HG02623 (cell line): ENCODE results near the gene KRT14.
"Not testable (repeated sequence)": the region's sequence is repeated elsewhere in the genome, so short reads cannot be mapped to it uniquely, and the experiment has no call there.

Experiments used
- ATAC-seq: cut with Tn5 transposase; IDR thresholded peaks from one replicate; pipeline ENCODE4 v1.9.1; 2021; ENCODE audit warnings: moderate library complexity; ENCODE audit not compliant: unreplicated experiment

Gene KRT14

DNA sequence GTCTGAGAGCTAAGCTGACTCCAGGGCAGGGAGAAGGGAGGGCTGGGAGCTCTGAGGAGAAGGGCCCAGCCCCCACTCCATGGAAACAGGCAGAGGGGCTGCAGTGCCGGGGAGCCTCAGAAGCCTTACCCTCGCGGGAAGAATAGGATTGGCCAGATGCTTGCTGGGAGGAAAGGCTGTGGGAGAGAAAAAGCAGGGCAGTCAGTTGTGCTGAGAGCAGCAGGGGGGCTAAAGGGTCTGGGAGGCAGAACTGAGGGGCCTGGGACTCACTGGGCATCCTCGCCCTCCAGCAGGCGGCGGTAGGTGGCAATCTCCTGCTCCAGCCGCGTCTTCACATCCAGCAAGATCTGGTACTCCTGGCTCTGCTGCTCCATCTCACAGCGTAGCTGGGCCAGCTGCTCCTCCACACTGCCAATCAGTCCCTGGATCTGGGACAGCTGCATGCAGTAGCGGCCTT is 23.4 kb upstream of the KRT14 start:
- ATAC-seq = not testable (repeated sequence)

DNA sequence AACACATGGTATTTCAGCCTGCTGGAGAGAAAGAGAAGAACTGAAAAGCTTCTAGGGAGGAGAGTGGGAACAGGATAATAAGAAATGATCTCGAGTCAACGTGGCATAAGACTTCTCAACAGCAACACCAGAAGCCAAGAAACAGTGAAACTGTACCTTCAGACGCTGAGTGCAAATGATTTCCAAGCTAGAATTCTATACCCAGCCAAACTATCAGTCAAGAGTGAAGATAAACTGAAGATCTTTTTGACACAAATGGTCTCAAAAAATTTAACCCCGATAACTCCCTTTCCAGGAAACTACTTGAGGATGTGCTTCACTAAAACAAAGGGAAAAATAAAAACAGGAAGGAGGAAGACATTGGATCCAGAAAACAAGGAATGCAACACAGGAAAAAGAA is 20.2 kb upstream of the KRT14 start:
- ATAC-seq = not testable (repeated sequence)

DNA sequence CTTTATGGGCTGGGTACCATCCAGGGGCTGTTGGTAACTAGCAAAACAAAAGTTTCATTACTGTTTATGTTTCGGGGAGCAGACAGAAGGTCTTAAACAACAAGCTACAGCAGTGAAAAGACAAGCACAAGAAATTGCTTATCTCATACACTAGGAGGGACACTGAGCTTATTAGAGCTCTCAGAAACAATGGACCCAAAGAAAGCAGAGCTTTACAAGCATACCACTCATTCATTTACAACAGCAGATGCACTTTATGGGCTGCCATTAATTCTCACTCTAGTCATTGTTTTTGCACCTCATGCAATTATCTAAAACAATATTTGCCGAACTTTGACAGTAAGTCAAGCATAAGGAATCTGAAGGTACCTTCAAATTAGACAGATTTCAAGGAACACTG is 15.8 kb upstream of the KRT14 start:
- ATAC-seq = no peak

DNA sequence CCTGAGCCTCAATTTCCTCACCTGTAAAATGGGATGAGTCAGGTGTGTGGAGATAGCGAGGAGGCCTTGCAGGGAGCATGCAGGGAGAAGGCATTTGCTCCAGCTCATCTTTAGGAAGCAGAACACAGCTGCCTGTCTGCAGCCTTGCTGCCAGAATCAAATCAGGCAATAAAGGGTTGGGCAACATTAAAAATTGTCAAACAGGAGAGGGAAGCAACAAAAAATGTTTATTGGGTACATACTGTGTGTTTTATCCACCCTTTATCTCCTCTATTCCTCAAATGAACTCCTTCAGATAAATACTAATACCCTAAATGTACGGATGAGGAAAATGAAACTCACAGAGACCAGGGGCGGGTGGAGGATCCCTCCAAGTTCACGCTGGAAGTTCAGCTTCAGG is 13.6 kb upstream of the KRT14 start:
- ATAC-seq = no peak

DNA sequence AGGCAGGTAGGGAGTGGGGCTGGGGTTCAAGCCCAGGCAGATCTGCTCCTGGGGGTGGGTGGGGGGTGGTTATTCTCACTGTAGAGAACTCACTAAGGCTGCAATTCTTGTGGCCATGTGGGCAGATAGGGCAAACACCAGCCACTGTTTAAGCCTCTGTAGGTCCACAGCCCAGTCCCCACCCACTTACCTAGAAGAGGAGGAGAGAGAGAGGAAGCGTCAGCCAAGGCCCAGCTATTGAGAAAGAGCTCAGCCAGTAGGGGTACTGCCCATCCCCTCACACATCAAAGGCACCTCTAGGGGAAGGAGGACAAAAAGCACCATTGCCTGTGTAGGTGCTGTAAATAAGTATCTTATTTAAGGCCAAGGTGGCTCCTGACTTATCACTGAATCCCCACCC is 13.0 kb upstream of the KRT14 start:
- no peak for ATAC-seq

DNA sequence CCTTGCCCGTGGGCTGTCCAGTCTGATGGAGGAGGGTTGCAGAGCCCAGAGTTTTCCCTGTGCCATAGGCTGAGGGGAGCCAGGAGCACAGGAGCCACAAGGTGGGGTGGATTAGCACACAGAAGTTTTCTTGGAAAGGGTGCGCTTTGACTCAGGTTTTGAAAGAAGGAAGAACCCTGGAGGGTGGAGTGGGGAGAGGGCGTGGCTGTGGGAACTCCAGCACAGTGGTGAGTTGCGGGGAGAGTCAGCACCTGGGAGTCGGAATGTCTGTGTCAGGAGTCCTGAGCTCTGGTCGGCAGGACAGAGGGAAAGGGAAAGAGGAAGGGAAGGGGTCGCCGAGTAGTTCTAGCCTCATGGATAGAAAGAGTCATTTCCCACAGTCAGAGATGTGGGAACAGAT is 8.9 kb upstream of the KRT14 start:
- no peak for ATAC-seq

DNA sequence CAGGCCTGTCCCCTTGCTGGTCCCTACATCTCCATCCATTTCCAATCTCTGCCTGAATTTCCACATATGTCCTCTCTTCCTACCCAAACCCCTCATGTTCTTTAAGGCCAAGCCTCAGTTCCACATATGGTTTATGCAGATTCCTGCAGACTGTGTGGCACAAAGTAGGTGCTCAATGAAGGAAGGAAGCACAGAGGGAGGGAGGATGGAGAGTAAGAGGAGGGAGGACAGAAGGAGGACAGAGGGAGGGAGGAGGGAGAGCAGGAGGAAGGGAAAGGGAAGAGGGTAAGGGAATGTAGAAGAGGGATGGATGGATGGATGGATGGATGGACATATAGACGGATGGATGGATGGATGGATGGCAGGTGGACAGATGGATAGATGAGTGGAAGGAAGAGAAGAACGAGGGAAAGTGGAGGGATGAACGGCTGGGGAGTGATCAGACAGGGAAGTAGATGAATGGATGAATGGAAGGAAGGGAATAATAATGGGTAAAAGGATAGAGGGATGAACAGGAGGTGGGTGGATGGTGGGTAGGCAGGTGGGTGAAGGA is 7.7 kb upstream of the KRT14 start:
- no peak for ATAC-seq

DNA sequence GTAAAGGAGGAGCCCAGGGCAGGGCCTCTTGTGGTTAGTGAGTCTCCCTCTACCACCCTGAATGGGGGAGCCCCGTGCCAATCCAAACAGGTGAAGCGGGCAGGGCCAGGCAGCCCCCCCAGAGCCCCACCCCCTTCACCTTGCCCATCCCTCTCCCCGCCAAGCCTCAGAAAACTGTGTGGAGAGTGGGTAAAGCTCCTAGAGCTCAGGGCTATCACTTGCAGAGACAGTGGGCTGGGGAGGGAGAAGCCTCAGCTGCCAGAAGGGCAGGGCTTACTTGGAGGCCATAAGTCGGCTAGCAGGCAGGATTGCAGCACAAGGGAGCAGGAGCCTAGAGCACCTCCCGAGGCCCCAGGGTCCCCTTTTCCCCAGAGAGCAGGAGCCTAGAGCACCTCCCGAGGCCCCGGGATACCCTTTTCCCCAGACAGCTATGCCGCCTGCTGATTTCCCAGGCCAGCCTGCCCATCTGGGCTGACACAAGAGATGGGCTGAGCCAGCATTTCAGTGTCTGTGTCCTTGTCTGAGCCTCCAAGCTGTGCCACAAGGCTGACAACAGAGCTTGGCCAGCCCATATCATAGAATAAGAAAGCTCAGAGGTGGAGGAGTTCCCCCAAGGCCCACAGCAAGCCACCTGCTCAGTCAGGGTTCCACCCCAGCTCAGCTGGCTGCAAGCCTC is 6.7 kb upstream of the KRT14 start:
- ATAC-seq = no peak

DNA sequence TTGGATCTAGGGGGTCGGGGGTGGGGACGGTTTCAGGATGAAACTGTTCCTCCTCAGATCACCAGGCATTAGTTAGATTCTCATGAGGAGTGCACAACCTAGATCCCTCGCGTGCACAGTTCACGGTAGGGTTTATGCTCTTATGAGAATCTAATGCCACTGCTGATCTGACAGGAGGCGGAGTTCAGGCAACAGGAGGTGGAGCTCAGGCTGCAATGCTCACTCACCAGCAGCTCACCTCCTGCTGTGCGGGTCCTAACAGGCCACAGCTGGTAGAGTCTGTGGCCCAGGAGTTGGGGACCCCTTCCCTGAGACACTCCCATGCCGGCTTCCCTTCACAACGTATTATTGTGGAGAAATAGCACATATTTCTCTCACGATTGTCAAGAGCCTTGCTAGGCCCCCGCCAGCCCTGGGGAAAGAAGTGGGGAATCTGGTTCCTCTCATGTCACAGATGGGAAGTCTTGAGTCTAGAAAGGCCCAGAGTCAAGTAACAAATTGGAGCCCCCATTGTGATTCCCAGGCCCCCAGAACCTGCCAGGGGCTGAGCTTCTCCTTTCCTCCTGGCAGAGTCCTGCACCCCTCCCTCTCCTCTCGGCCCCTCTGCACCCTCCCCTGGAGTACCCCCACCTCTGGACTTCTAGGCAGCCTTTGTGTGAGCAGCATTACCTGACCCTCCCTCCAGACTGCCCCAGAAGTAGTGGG is 6.1 kb upstream of the KRT14 start:
- ATAC-seq = no peak

DNA sequence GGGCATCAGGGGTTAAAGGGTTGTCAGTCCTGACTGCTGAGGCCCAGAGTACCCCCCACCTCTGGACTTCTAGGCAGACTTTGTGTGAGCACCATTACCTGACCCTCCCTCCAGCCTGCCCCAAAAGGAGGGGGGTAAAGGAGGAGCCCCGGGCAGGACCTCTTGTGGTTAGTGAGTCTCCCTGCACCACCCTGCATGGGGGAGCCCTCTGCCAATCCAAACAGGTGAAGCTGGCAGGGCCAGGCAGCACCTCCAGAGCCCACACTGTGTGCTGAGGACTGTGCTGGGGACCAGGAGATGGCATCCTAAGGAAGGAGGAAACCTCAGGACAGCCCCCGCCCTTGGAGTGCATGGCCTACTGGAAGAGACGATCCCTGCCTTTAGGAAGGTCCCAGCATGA is 2.6 kb upstream of the KRT14 start:
- no peak for ATAC-seq

DNA sequence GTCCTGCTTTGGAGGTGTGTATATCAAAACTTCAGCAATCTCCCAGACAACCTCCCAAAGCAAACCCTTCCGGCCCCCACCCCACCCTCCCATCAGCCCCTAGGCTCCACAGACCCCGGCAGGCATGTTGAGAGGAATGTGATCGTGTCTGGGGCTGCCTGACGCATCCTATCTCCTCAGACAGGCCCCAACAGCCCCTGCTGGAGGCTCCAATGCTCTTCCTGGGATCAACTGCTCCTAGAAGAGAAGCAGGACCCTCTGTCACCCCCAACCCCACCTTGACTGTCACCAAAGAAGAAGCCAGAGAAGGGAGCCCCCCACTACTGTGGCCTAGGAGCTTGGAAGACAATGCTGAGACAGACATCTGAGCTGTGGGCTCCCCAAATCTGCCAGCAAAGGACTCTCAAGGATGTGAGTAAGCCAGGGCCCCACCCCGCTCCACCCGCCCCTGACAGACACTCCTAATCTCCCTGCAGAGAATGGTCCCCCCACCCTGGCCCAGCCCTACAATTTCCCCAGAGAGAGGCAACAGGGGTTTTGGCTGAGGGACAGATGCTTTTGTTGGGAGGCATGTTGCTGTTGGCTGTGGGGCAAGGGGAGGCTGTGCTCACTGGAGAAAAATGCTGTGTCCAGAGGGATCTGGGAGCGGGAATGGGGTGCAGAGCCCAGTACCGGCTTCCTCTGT is 1.6 kb upstream of the KRT14 start:
- ATAC-seq = no peak

DNA sequence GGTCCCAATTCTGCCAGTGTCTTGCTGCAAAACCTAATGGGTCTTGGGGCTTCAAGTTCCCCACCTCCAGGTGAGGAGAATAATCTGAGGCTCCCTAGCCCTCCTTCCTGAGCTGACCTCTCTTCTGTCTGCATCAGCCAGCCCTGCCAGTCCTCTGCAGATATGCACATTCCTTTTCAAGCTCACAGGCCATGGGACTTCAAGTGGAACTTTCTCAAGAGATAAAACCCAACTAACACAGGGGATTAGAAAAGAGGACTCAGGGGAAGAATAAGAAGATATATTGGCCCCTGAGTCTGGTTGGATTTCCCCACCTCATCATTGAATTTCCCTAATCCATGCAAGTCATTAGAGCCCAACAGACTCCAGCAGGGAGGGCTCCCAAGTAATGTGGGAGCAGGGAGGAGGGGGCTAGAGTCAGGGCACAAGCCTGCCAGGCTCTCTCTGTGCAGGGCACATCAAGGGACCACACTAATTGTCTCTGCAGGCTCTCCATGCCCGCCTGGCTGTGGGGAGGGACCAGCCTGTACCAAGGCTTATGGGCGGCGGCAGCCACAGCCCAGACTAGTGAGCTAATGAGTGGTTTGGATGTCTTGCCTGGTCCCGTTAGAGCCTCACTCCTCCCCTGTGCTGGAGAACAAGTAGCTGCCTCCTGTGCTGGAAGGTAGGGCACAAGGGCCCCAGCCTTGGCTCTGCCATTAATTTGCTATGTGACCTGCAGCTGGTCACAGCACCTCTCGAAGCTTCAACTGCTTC is 1.2 kb downstream of the KRT14 start:
- ATAC-seq = no peak

DNA sequence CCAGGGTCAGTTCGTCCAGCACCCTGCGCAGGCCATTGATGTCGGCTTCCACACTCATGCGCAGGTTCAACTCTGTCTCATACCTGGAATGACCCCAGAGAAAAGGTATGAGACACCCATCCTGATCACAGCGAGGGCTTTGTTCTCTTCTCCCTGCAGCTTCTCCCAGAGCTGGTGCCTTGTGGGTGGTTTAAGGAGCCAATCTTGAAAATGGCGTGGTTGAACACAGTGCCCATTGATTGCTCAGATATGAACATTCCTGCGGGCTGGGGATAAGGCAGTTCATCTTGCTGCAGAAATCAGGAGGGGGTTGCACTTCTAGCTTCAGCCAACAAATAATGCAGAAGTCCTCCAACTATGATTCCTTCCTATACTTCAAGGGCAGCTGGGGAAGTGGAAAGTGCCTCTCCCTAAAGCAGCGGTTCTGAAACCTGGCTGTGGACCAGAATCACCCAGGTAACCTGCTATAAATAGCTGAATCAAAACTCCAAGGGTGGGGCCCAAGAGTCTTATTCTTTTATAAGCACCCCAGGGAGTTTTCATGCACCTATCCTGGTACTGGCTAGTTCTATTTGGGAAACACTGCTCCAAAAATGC is 2.3 kb downstream of the KRT14 start:
- not testable (repeated sequence) for ATAC-seq

DNA sequence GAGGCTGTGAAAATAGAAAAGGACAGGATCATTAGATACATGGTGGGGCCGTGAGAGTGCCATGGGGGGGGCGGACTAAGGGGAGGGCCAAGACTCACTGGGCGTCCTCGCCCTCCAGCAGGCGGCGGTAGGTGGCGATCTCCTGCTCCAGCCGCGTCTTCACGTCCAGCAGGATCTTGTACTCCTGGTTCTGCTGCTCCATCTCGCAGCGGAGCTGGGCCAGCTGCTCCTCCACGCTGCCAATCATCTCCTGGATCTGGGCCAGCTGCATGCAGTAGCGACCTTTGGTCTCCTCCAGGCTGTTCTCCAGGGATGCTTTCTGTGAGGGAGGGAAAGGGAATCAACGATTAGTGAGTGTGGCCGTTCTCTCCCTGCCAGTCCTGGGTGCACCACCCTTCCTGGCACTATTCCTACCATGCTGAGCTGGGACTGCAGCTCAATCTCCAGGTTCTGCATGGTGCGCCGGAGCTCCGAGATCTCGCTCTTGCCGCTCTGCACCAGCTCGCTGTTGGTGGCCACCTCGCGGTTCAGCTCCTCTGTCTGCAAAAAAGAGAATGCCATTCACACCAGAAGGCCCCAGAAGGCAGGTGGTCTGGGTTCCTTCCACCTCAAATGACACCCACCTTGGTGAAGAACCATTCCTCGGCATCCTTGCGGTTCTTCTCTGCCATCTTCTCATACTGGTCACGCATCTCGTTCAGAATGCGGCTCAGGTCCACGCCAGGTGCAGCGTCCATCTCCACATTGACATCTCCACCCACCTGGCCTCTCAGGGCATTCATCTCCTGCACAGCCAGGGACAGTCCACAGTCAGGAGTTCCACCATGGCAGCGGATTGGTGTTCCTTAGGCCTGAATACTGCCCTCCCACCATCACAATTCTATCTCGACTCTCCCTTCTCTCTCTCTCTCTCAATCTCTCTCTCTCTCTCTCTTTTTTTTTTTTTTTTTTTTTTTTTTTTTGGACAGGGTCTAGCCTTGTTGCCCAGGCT is 3.3 kb downstream of the KRT14 start:
- ATAC-seq = no peak

DNA sequence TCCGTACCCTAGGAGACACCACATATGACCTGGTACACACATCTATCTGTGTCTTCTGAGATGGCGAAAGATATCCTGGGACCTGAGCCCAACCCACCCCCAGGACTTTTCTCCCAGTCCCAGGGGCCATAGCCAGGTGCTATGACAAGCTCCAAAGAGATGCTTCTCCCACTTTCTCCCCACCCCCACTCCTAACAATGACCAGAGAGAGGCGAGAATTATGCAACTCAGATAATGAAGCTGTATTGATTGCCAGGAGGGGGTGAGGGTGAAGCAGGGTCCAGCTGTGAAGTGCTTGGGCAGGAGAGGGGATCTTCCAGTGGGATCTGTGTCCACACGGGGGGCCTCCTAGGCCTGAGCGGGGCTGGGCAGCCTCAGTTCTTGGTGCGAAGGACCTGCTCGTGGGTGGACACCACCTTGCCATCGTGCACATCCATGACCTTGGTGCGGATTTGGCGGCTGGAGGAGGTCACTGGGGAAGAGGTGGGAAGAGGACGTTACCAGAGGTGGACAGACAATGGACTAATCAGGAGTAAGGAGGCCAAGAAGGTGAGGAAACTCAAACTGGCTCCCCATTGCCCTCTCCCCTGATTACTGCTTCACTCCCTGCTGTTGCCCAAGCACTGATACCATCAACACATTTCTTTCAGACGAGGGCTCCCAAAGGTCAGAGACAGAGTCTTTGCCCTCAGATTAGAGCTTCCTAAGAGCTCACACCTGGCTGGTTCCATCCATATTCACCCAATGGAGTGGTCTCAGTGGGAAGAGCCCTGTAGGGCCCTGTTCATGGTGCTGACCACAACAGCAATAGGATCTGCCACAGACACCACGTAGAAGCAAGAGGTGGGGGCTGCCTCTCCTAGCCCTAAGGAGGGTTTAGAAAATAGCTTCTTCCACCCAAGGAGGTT is 4.4 kb downstream of the KRT14 start:
- ATAC-seq = not testable (repeated sequence)

DNA sequence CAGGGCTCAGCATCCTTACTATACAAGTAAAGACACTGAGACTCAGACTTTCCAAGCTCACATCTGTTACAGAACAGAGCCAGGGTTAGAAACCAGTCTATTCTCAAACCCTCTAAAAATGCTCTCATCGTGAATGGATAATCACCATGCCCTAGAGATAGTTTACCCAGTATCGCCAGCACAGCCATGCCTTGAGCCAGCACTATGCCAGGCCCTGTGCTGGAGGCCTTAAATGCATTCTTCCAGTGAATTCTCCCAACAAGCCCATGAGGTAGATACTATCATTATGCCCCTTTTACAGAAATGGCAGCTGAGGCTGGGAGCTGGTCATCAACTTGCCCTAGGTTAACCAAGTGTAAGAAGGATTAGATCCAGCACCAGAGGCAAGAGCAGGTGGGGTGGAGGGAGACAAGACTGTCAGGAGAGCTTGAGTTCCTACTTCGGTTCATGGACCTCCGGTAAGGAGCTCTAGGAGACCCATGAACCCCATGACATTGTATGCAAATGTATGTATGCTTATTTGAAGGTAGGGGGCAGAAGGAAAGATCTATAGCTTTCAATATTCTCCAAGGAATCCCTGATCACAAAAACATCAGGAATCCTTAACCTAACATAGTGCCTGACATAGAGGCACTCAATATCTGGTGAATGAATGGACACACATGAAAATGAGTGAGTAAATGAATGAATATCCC is 5.2 kb downstream of the KRT14 start:
- no peak for ATAC-seq

DNA sequence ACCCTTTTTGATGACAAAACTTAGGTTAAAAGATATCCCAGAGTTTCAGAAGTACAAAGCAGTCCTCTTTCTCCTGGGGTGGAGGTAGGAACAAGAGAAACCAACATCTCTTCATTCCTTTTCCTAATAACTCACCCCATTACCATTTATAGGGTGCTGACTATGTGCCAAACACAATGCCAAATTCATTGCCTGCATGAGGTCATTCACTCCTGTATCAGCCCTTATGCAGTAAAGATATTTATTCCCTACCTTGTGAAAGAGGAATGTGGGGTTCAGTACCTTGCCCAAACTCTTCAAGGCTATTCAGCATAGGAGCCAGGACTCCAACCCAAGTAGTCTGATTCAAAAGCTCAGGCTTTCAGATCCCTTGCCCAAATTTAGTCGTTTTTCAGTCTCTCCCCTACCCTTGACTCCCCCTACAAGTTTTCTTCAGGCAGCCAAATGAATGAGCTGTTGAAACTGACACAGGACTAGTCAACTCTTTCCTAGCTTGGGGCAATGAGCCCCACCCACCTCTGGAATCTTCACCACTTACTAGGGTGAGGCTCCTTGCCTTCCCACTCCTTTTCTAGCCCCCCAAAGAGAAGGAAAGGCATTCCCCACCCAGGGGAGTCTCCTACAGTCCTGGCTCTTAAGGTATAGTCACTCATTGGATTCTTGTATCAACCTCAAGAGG is 5.9 kb downstream of the KRT14 start:
- no peak for ATAC-seq
